ENCODE measurements around the gene GNB5. TPM values are rescaled to one million over a fixed set of nuclear protein-coding genes. Genes with fewer than 3 reads are reported as not detected.

Gene GNB5
- total RNA-seq, 4 donors from 2014 or later: 0.60 to 12.7 (median 7.8) TPM

GRCh38 chr15:52230073-52230472 is 38.9 kb upstream of the GNB5 start:
- 60 to 100% methylated on average over 1 of the region's 1 CpG for WGBS, 2 donors (ENCODE audit: low coverage in 1 of 2)
- Histone ChIP-seq H3K27me3 (no peaks in the 10 kb centered on the region), H3K4me1 (peaks cover 0 to 13% (median 5%) of the 10 kb centered on the region in 4 donors), H3K36me3 (no peaks in the 10 kb centered on the region), H3K4me3 (no peak overlapping the region), H3K9me3 (no peaks in the 10 kb centered on the region), H3K27ac (peak overlapping the region in 3 of 4 donors; percentile 68 to 80 (median 74))
- intact Hi-C loops (cut with DNase I; ENCODE audit: low total_unique reads) (no loop called here), in situ Hi-C loops (cut with MboI; ENCODE audit: low pct_ligation_motif_present in 1 of 4, low pct_unique_long_range_greater_than_20kb in 1 of 4, low sequenced_read_pairs in 3 of 4) (no loop called here)
- DNase-seq: no peak
- TF ChIP-seq POLR2A (IDR thresholded peaks at IDR 0.05) (no peak), POLR2AphosphoS5 (IDR thresholded peaks at IDR 0.05) (no peak), EP300 (IDR thresholded peaks at IDR 0.05; ENCODE audit: low read depth) (no peak), CTCF (IDR thresholded peaks at IDR 0.05) (no peak)

DNA sequence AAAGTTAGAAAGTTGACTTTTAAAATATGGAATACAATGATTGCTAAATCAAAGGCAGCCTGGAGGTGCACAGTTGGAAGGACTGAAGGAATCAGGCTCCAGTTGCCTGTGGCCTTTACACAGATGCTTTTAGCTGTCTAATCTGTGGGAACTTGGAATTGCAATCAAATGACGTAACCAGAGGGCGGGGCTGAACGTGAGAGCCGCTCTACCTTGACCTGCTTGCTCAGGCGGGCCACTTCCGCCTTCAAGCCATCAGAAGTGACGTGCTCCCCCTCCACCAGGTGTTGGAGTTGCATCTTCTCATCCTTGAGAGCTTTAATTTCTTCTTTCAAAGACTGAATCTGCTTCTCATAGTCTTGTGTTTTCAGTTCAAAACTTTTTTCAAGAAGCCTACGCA is 37.7 kb upstream of the GNB5 start:
- in situ Hi-C loops (cut with MboI; ENCODE audit: low pct_ligation_motif_present in 1 of 4, low pct_unique_long_range_greater_than_20kb in 1 of 4, low sequenced_read_pairs in 3 of 4): no loop called here

DNA sequence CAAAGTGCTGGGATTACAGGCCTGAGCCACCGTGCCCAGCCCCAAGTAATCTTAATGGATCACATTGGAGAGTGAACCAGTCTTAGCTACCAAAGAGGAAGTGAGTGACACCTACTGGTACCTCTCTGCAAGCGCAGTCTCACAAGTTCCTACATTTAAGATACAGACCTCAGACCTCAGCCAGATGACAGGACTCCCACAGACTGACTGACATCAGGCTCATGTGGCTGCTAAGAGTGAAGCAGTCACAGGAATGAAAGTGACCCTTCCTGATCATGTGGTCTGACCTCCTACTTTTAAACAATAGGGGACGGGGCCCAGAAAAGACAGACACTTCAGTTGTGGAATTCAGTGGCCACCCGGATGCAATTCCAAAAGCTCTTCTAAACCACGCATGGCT is 36.3 kb upstream of the GNB5 start:
- TF ChIP-seq CTCF (IDR thresholded peaks at IDR 0.05) (peak; percentile 73 to 79 (median 76)), POLR2AphosphoS5 (IDR thresholded peaks at IDR 0.05) (no peak)
- no peak overlapping the region for H3K27ac ChIP-seq
- H3K36me3 ChIP-seq: no peaks in the 10 kb centered on the region
- in situ Hi-C loops (cut with MboI; ENCODE audit: low pct_ligation_motif_present in 1 of 4, low pct_unique_long_range_greater_than_20kb in 1 of 4, low sequenced_read_pairs in 3 of 4) (no loop called here), intact Hi-C loops (cut with DNase I; ENCODE audit: low total_unique reads) (no loop called here)
- H3K4me1 ChIP-seq: peaks cover 0 to 10% (median 4%) of the 10 kb centered on the region in 4 donors
- WGBS, 2 donors (ENCODE audit: low coverage in 1 of 2): 46 to 82% methylated on average over 2 to 5 of the region's 5 CpGs
- peak; percentile 77 for DNase-seq
- no peaks in the 10 kb centered on the region for H3K27me3 ChIP-seq
- H3K4me3 ChIP-seq: no peak overlapping the region
- H3K9me3 ChIP-seq: no peaks in the 10 kb centered on the region

More for the DNA sequence above, 37.7 kb upstream of the GNB5 start:
- Histone ChIP-seq H3K4me3 (no peak overlapping the region), H3K36me3 (no peaks in the 10 kb centered on the region), H3K27me3 (no peaks in the 10 kb centered on the region), H3K9me3 (no peaks in the 10 kb centered on the region), H3K27ac (peak overlapping the region; percentile 53 to 80 (median 71)), H3K4me1 (peaks cover 0 to 13% (median 5%) of the 10 kb centered on the region in 4 donors)
- TF ChIP-seq POLR2AphosphoS5 (IDR thresholded peaks at IDR 0.05): peak in 2 of 3 donors; percentile 31 to 47
- TF ChIP-seq CTCF (IDR thresholded peaks at IDR 0.05): peak in 1 of 5 experiments; percentile 8
- no peak for TF ChIP-seq EP300 (IDR thresholded peaks at IDR 0.05; ENCODE audit: low read depth)
- 45 to 100% methylated on average over 1 to 8 of the region's 8 CpGs for WGBS, 2 donors (ENCODE audit: low coverage in 1 of 2)
- peak; percentile 82 for DNase-seq
- intact Hi-C loops (cut with DNase I; ENCODE audit: low total_unique reads): no loop called here

DNA sequence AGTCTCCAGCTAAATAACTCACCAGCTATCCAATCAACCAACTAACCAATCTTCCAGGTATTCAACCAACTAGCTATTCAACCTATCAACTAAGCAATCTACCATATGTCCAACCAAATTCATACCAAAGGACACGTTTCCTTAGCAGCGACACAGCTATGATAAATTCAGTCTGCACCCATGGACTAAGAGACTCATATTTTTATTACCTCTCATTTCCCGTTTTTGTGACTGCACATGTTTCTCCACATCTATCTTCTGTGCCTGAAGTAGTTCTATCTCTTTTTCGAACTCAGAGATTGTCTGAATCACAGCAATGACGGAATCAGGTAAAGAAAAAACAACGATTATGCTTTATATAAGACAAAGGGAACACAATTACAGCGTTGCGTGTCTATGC is 34.0 kb upstream of the GNB5 start:
- in situ Hi-C loops (cut with MboI; ENCODE audit: low pct_ligation_motif_present in 1 of 4, low pct_unique_long_range_greater_than_20kb in 1 of 4, low sequenced_read_pairs in 3 of 4) (no loop called here), intact Hi-C loops (cut with DNase I; ENCODE audit: low total_unique reads) (no loop called here)
- Histone ChIP-seq H3K36me3 (no peaks in the 10 kb centered on the region), H3K4me1 (peaks cover 0 to 10% (median 4%) of the 10 kb centered on the region in 4 donors), H3K27me3 (no peaks in the 10 kb centered on the region), H3K4me3 (no peak overlapping the region), H3K27ac (no peak overlapping the region), H3K9me3 (no peaks in the 10 kb centered on the region)
- WGBS, 2 donors (ENCODE audit: low coverage in 1 of 2): 85 to 92% methylated on average over 8 of the region's 8 CpGs
- no peak for TF ChIP-seq EP300 (IDR thresholded peaks at IDR 0.05; ENCODE audit: low read depth)
- TF ChIP-seq POLR2A (IDR thresholded peaks at IDR 0.05): no peak
- no peak for TF ChIP-seq POLR2AphosphoS5 (IDR thresholded peaks at IDR 0.05)
- no peak for TF ChIP-seq CTCF (IDR thresholded peaks at IDR 0.05)
- DNase-seq: no peak
